ENCODE measurements around the gene NBAS.
"Not testable (repeated sequence)": the region's sequence is repeated elsewhere in the genome, so short reads cannot be mapped to it uniquely, and the experiment has no call there.

The NBAS gene

GRCh38 chr2:15460112-15460620, 101.0 kb downstream of the NBAS start:
- no peak for DNase-seq (ENCODE audit: low read depth)

GRCh38 chr2:15458277-15458676, 102.9 kb downstream of the NBAS start:
- DNase-seq (ENCODE audit: low read depth), result no peak

- no peak for DNase-seq (ENCODE audit: low read depth)
Observed at GRCh38 chr2:15457868-15458267, 103.3 kb downstream of the NBAS start.

GRCh38 chr2:15456352-15456751, 104.8 kb downstream of the NBAS start:
- DNase-seq (ENCODE audit: low read depth), result no peak

- no peak for DNase-seq (ENCODE audit: low read depth)
Observed at GRCh38 chr2:15450808-15451207, 110.3 kb downstream of the NBAS start.

GRCh38 chr2:15449556-15450236, 111.4 kb downstream of the NBAS start:
- DNase-seq (ENCODE audit: low read depth), result no peak

GRCh38 chr2:15448250-15448839, 112.8 kb downstream of the NBAS start:
- no peak for DNase-seq (ENCODE audit: low read depth)

- DNase-seq (ENCODE audit: low read depth), result no peak
Observed at GRCh38 chr2:15447381-15447780, 113.8 kb downstream of the NBAS start.

GRCh38 chr2:15446961-15447360, 114.2 kb downstream of the NBAS start:
- no peak for DNase-seq (ENCODE audit: low read depth)

- DNase-seq (ENCODE audit: low read depth), result no peak
Observed at GRCh38 chr2:15445891-15446562, 115.1 kb downstream of the NBAS start.

- DNase-seq (ENCODE audit: low read depth), result not testable (repeated sequence)
Observed at GRCh38 chr2:15439768-15440524, 121.2 kb downstream of the NBAS start.

GRCh38 chr2:15439366-15439765, 121.8 kb downstream of the NBAS start:
- not testable (repeated sequence) for DNase-seq (ENCODE audit: low read depth)

- no peak for DNase-seq (ENCODE audit: low read depth)
Observed at GRCh38 chr2:15436195-15436594, 124.9 kb downstream of the NBAS start.

GRCh38 chr2:15435474-15435873, 125.7 kb downstream of the NBAS start:
- DNase-seq (ENCODE audit: low read depth), result no peak

GRCh38 chr2:15432642-15433256, 128.4 kb downstream of the NBAS start:
- DNase-seq (ENCODE audit: low read depth), result no peak

GRCh38 chr2:15429032-15429431, 132.1 kb downstream of the NBAS start:
- no peak for DNase-seq (ENCODE audit: low read depth)

- DNase-seq (ENCODE audit: low read depth), result no peak
Observed at GRCh38 chr2:15427987-15428386, 133.1 kb downstream of the NBAS start.

GRCh38 chr2:15426606-15427005, 134.5 kb downstream of the NBAS start:
- no peak for DNase-seq (ENCODE audit: low read depth)

- no peak for DNase-seq (ENCODE audit: low read depth)
Observed at GRCh38 chr2:15425712-15426111, 135.4 kb downstream of the NBAS start.

- no peak for DNase-seq (ENCODE audit: low read depth)
Observed at GRCh38 chr2:15421753-15422152, 139.4 kb downstream of the NBAS start.

GRCh38 chr2:15415748-15416147, 145.4 kb downstream of the NBAS start:
- no peak for DNase-seq (ENCODE audit: low read depth)

- DNase-seq (ENCODE audit: low read depth), result no peak
Observed at GRCh38 chr2:15412779-15413178, 148.4 kb downstream of the NBAS start.
